PC-3 (cell line): ENCODE results near the gene UCK2.

ENCODE experiments used
- EZH2phosphoT487 ChIP-seq: fragments of 300-600 bp; sonication (generic); IDR thresholded peaks from 2 replicates; pipeline ENCODE4 v1.6.1; 2018; ENCODE audit warnings: mild to moderate bottlenecking, antibody characterized with exemption, low read length, borderline replicate concordance
- TF ChIP-seq, protein P1 (sequence below): fragments of 300-600 bp; sonication (generic); conservative IDR thresholded peaks from 2 replicates; pipeline ENCODE4 v1.5.1; 2017; ENCODE audit warnings: antibody characterized with exemption, low read depth, mild to moderate bottlenecking, low read length

DNA sequence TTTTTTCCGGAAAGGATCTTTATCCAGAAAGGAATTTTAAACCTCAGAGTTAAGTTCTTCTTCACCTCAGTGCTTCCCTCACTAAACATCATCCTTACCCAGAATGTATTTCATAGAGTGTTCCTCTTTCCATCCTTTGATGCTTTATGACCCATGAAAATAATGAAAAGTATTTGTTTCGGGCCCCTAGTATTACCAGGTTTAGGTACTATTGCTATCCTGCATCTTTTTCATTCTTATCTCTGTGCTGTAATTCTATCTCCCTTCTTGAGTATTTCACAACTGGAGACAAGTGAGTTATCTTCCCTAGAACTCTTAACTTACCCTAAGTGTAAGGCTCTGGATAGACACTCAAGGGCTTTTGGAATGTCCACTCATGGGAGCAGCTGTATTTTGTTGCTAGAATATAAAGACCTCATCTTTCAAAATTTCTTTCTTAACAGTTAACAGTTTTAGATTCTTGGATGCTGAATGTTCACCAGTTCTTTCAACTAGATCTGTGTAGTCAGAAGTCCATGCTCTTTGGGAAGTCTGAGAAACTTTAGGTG lies 26.2 kb downstream of the UCK2 start:
- TF ChIP-seq EZH2phosphoT487, result no peak
- TF ChIP-seq, protein P1, sequence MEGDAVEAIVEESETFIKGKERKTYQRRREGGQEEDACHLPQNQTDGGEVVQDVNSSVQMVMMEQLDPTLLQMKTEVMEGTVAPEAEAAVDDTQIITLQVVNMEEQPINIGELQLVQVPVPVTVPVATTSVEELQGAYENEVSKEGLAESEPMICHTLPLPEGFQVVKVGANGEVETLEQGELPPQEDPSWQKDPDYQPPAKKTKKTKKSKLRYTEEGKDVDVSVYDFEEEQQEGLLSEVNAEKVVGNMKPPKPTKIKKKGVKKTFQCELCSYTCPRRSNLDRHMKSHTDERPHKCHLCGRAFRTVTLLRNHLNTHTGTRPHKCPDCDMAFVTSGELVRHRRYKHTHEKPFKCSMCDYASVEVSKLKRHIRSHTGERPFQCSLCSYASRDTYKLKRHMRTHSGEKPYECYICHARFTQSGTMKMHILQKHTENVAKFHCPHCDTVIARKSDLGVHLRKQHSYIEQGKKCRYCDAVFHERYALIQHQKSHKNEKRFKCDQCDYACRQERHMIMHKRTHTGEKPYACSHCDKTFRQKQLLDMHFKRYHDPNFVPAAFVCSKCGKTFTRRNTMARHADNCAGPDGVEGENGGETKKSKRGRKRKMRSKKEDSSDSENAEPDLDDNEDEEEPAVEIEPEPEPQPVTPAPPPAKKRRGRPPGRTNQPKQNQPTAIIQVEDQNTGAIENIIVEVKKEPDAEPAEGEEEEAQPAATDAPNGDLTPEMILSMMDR, result no peak
